ENCODE measurements around the gene SPDL1. TPM values are rescaled to one million over a fixed set of nuclear protein-coding genes. Genes with fewer than 3 reads are reported as not detected.

The SPDL1 gene
- total RNA-seq, 1 donor, result 3.7 TPM

GRCh38 chr5:169632946-169633345 lies 49.4 kb downstream of the SPDL1 start:
- H3K4me3 ChIP-seq (ENCODE audit: low read length), result no peak overlapping the region
- no peaks in the 10 kb centered on the region for H3K27me3 ChIP-seq (ENCODE audit: insufficient read depth, low read length)
- H3K9me3 ChIP-seq (ENCODE audit: low read depth, low read length), result no peaks in the 10 kb centered on the region
- H3K4me1 ChIP-seq (ENCODE audit: insufficient read depth, low read length), result peaks cover 13% of the 10 kb centered on the region

- Histone ChIP-seq H3K4me1 (ENCODE audit: insufficient read depth, low read length) (peaks cover 30% of the 10 kb centered on the region), H3K4me3 (ENCODE audit: low read length) (no peak overlapping the region), H3K9me3 (ENCODE audit: low read depth, low read length) (no peaks in the 10 kb centered on the region), H3K27me3 (ENCODE audit: insufficient read depth, low read length) (no peaks in the 10 kb centered on the region)
These were observed 51.0 kb downstream of the SPDL1 start for GRCh38 chr5:169634606-169635005.

- Histone ChIP-seq H3K27me3 (ENCODE audit: insufficient read depth, low read length) (no peaks in the 10 kb centered on the region), H3K4me3 (ENCODE audit: low read length) (no peak overlapping the region), H3K9me3 (ENCODE audit: low read depth, low read length) (no peaks in the 10 kb centered on the region), H3K4me1 (ENCODE audit: insufficient read depth, low read length) (peaks cover 42% of the 10 kb centered on the region)
These were observed 52.4 kb downstream of the SPDL1 start for GRCh38 chr5:169635936-169636335.

- H3K4me1 ChIP-seq (ENCODE audit: insufficient read depth, low read length), result peaks cover 48% of the 10 kb centered on the region
- H3K4me3 ChIP-seq (ENCODE audit: low read length), result peak overlapping the region; percentile 74
- no peaks in the 10 kb centered on the region for H3K27me3 ChIP-seq (ENCODE audit: insufficient read depth, low read length)
- no peaks in the 10 kb centered on the region for H3K9me3 ChIP-seq (ENCODE audit: low read depth, low read length)
These were observed 53.0 kb downstream of the SPDL1 start for GRCh38 chr5:169636477-169637084.

GRCh38 chr5:169637085-169637548 lies 53.5 kb downstream of the SPDL1 start, which contains the start of gene DOCK2:
Gene DOCK2, plus strand, starts transcription at chr5:169637275. Its CDS starts 52 bp downstream, at chr5:169637327.
- H3K4me1 ChIP-seq (ENCODE audit: insufficient read depth, low read length), result peaks cover 54% of the 10 kb centered on the region
- H3K4me3 ChIP-seq (ENCODE audit: low read length), result peak within 1 kb of the TSS; percentile 74
- no peaks in the 10 kb centered on the region for H3K9me3 ChIP-seq (ENCODE audit: low read depth, low read length)
- H3K27me3 ChIP-seq (ENCODE audit: insufficient read depth, low read length), result no peaks in the 10 kb centered on the region

- Histone ChIP-seq H3K4me3 (ENCODE audit: low read length) (peak overlapping the region; percentile 74), H3K9me3 (ENCODE audit: low read depth, low read length) (no peaks in the 10 kb centered on the region), H3K27me3 (ENCODE audit: insufficient read depth, low read length) (no peaks in the 10 kb centered on the region), H3K4me1 (ENCODE audit: insufficient read depth, low read length) (peaks cover 59% of the 10 kb centered on the region)
These were observed 54.1 kb downstream of the SPDL1 start for GRCh38 chr5:169637549-169638121.

GRCh38 chr5:169641253-169641652 lies 57.7 kb downstream of the SPDL1 start:
- Histone ChIP-seq H3K9me3 (ENCODE audit: low read depth, low read length) (no peaks in the 10 kb centered on the region), H3K4me3 (ENCODE audit: low read length) (no peak overlapping the region), H3K4me1 (ENCODE audit: insufficient read depth, low read length) (peaks cover 74% of the 10 kb centered on the region), H3K27me3 (ENCODE audit: insufficient read depth, low read length) (no peaks in the 10 kb centered on the region)

- Histone ChIP-seq H3K9me3 (ENCODE audit: low read depth, low read length) (no peaks in the 10 kb centered on the region), H3K27me3 (ENCODE audit: insufficient read depth, low read length) (no peaks in the 10 kb centered on the region), H3K4me1 (ENCODE audit: insufficient read depth, low read length) (peaks cover 83% of the 10 kb centered on the region), H3K4me3 (ENCODE audit: low read length) (no peak overlapping the region)
These were observed 63.3 kb downstream of the SPDL1 start for GRCh38 chr5:169646856-169647255.

- Histone ChIP-seq H3K4me1 (ENCODE audit: insufficient read depth, low read length) (peaks cover 83% of the 10 kb centered on the region), H3K9me3 (ENCODE audit: low read depth, low read length) (no peaks in the 10 kb centered on the region), H3K4me3 (ENCODE audit: low read length) (no peak overlapping the region), H3K27me3 (ENCODE audit: insufficient read depth, low read length) (no peaks in the 10 kb centered on the region)
These were observed 64.0 kb downstream of the SPDL1 start for GRCh38 chr5:169647566-169647965.

GRCh38 chr5:169648725-169649310 lies 65.2 kb downstream of the SPDL1 start:
- Histone ChIP-seq H3K4me1 (ENCODE audit: insufficient read depth, low read length) (peaks cover 83% of the 10 kb centered on the region), H3K4me3 (ENCODE audit: low read length) (no peak overlapping the region), H3K27me3 (ENCODE audit: insufficient read depth, low read length) (no peaks in the 10 kb centered on the region), H3K9me3 (ENCODE audit: low read depth, low read length) (no peaks in the 10 kb centered on the region)

- peaks cover 84% of the 10 kb centered on the region for H3K4me1 ChIP-seq (ENCODE audit: insufficient read depth, low read length)
- no peaks in the 10 kb centered on the region for H3K9me3 ChIP-seq (ENCODE audit: low read depth, low read length)
- no peak overlapping the region for H3K4me3 ChIP-seq (ENCODE audit: low read length)
- H3K27me3 ChIP-seq (ENCODE audit: insufficient read depth, low read length), result no peaks in the 10 kb centered on the region
These were observed 65.9 kb downstream of the SPDL1 start for GRCh38 chr5:169649486-169649885.

GRCh38 chr5:169650701-169651331 lies 67.2 kb downstream of the SPDL1 start:
- H3K9me3 ChIP-seq (ENCODE audit: low read depth, low read length), result no peaks in the 10 kb centered on the region
- no peaks in the 10 kb centered on the region for H3K27me3 ChIP-seq (ENCODE audit: insufficient read depth, low read length)
- H3K4me1 ChIP-seq (ENCODE audit: insufficient read depth, low read length), result peaks cover 95% of the 10 kb centered on the region
- no peak overlapping the region for H3K4me3 ChIP-seq (ENCODE audit: low read length)

- Histone ChIP-seq H3K4me1 (ENCODE audit: insufficient read depth, low read length) (peaks cover 95% of the 10 kb centered on the region), H3K27me3 (ENCODE audit: insufficient read depth, low read length) (no peaks in the 10 kb centered on the region), H3K4me3 (ENCODE audit: low read length) (no peak overlapping the region)
These were observed 68.0 kb downstream of the SPDL1 start for GRCh38 chr5:169651526-169651925.

GRCh38 chr5:169652057-169652456 lies 68.5 kb downstream of the SPDL1 start:
- H3K27me3 ChIP-seq (ENCODE audit: insufficient read depth, low read length), result no peaks in the 10 kb centered on the region
- H3K4me1 ChIP-seq (ENCODE audit: insufficient read depth, low read length), result peaks cover 92% of the 10 kb centered on the region
- no peaks in the 10 kb centered on the region for H3K9me3 ChIP-seq (ENCODE audit: low read depth, low read length)
- no peak overlapping the region for H3K4me3 ChIP-seq (ENCODE audit: low read length)

More at GRCh38 chr5:169651526-169651925, 68.0 kb downstream of the SPDL1 start:
- no peaks in the 10 kb centered on the region for H3K9me3 ChIP-seq (ENCODE audit: low read depth, low read length)

GRCh38 chr5:169653091-169653490 lies 69.5 kb downstream of the SPDL1 start:
- no peaks in the 10 kb centered on the region for H3K27me3 ChIP-seq (ENCODE audit: insufficient read depth, low read length)
- H3K9me3 ChIP-seq (ENCODE audit: low read depth, low read length), result no peaks in the 10 kb centered on the region

More at GRCh38 chr5:169653091-169653490, 69.5 kb downstream of the SPDL1 start:
- H3K4me1 ChIP-seq (ENCODE audit: insufficient read depth, low read length), result peaks cover 82% of the 10 kb centered on the region
- H3K4me3 ChIP-seq (ENCODE audit: low read length), result no peak overlapping the region
